H1 (cell line): ENCODE measurements around the gene GULP1. TPM values are rescaled to one million over a fixed set of nuclear protein-coding genes. Genes with fewer than 3 reads are reported as not detected.
A peak's percentile ranks its signal among the peaks of the same experiment; 100 is the strongest.

Source experiments
- CHD7 ChIP-seq: fragments of 300-600 bp; sonication (generic); IDR thresholded peaks from 2 replicates; pipeline ENCODE4 v1.7.1; 2012; ENCODE audit warnings: low read length, moderate library complexity, mild to moderate bottlenecking, inconsistent platforms; ENCODE audit not compliant: insufficient replicate concordance
- FOSL1 ChIP-seq: IDR thresholded peaks from 2 replicates; pipeline ENCODE4 v1.6.1; 2011; ENCODE audit warnings: mild to moderate bottlenecking, low read depth, low read length, moderate library complexity; ENCODE audit not compliant: insufficient read depth
- RFX5 ChIP-seq: IDR thresholded peaks from 2 replicates; pipeline ENCODE4 v1.6.1; 2011; ENCODE audit warnings: low read depth, low read length, improper control_type of control experiment, borderline replicate concordance
- SIRT6 ChIP-seq: IDR thresholded peaks from one replicate; pipeline ENCODE4 v1.7.1; 2012; ENCODE audit warnings: low read length, inconsistent platforms
- TBP ChIP-seq: IDR thresholded peaks from 2 replicates; pipeline ENCODE4 v1.6.1; 2011; ENCODE audit warnings: low read depth, low read length, improper control_type of control experiment
- polyA plus RNA-seq, 7 experiments: library from polyadenylated mRNA; depleted of rRNA in 3 of 7; stranded (reverse) in 5 of 7; unstranded in 2 of 7; fragments of >200 nt in 5 of 7; fragments of 200-250 nt in 2 of 7; gene quantifications; 1 replicate in 5 of 7; 2 replicates in 1 of 7; 4 replicates in 1 of 7; pipeline versions ENCODE4 v1.2.1 to v1.2.3, GENCODE V29; 2011 to 2013; ENCODE audit warnings: missing spikeins in 2 of 7, mixed read lengths in 2 of 7
- total RNA-seq: library from RNA; stranded (reverse); fragmentation: NEBNext Ultra II Directional; extraction: Animal tissue kit (Norgen Biotek cat#: 25700); gene quantifications from 2 replicates; pipeline ENCODE4 v1.2.1, GENCODE V29; 2021

The GULP1 gene
- total and polyA plus RNA-seq, 2 of the 8 experiments (the other 6 are each of a cell fraction or from before 2014, with no cell fraction given) = 69.7 to 139 TPM

DNA sequence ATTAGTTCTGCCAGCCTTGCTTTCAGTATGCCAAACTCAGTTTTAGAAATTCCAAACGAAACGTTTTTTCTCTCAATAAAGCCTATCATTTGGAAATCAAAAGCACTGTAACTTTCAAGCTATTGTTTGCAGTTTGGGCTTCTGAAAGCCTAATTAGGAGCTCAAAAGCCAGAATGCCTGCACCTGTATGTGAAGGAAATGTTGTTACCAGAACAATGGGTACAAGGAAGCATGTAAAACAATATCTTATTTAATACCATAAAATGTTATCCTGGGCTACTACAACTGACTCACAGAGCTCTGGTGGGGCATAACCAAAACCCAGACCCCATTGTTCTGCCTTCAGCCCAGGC, 12.6 kb upstream of the GULP1 start (continued):
- TF ChIP-seq CHD7 = peak; percentile 85
- no peak for TF ChIP-seq TBP
- no peak for TF ChIP-seq RFX5
- TF ChIP-seq SIRT6 = no peak
- no peak for TF ChIP-seq FOSL1
